Neuronal stem cell (in vitro differentiated cells): ENCODE measurements around the gene PSTPIP1.

ENCODE experiments used
- DNase-seq: peaks from one replicate; pipeline ENCODE4 v3.0.0-alpha.2; 2013; ENCODE audit warnings: low spot score
- H2AFZ ChIP-seq: one replicate; pipeline ENCODE4 v1.6.1; 2013; ENCODE audit warnings: mild to moderate bottlenecking, low read length, inconsistent platforms
- H2AK5ac ChIP-seq: 2 replicates; pipeline ENCODE4 v1.6.1; 2013; ENCODE audit warnings: low read depth, mild to moderate bottlenecking, inconsistent platforms, low read length, moderate library complexity, mixed read lengths
- H2BK120ac ChIP-seq: 2 replicates; pipeline ENCODE4 v1.6.1; 2013; ENCODE audit warnings: low read depth, mild to moderate bottlenecking, inconsistent platforms, low read length, moderate library complexity, mixed read lengths
- H2BK12ac ChIP-seq: one replicate; pipeline ENCODE4 v1.6.1; 2013; ENCODE audit warnings: low read length, inconsistent platforms
- H2BK15ac ChIP-seq: 2 replicates; pipeline ENCODE4 v1.6.1; 2013; ENCODE audit warnings: mild to moderate bottlenecking, low read length, inconsistent platforms, mixed read lengths
- H2BK5ac ChIP-seq: one replicate; pipeline ENCODE4 v1.6.1; 2013; ENCODE audit warnings: inconsistent platforms, mild to moderate bottlenecking, low read length, moderate library complexity
- H3K14ac ChIP-seq: one replicate; pipeline ENCODE4 v1.6.1; 2013; ENCODE audit warnings: low read length, inconsistent platforms
- H3K18ac ChIP-seq: 2 replicates; pipeline ENCODE4 v1.6.1; 2013; ENCODE audit warnings: low read length, inconsistent platforms
- H3K23ac ChIP-seq: 2 replicates; pipeline ENCODE4 v1.6.1; 2013; ENCODE audit warnings: low read depth, mild to moderate bottlenecking, mixed read lengths, low read length, inconsistent platforms; ENCODE audit not compliant: poor library complexity
- H3K27ac ChIP-seq: replicated peaks from 3 replicates; pipeline ENCODE4 v1.5.1; 2013; ENCODE audit warnings: low read length, inconsistent platforms
- H3K27me3 ChIP-seq, 3 experiments: 2 replicates each; pipeline ENCODE4 v1.6.1; 2013; ENCODE audit warnings: low read length in 3 of 3, mild to moderate bottlenecking in 2 of 3, inconsistent platforms in 1 of 3, low read depth in 1 of 3, mixed read lengths in 1 of 3, moderate library complexity in 1 of 3; ENCODE audit not compliant: control insufficient read depth in 3 of 3, insufficient read depth in 3 of 3
- H3K36me3 ChIP-seq, 2 donors: replicated peaks in 1 of 2; 2 replicates each; pipeline ENCODE4 v1.6.1; 2013; ENCODE audit warnings: low read length in 2 of 2; ENCODE audit not compliant: control insufficient read depth in 2 of 2, insufficient read depth in 2 of 2
- H3K4ac ChIP-seq: 2 replicates; pipeline ENCODE4 v1.6.1; 2013; ENCODE audit warnings: inconsistent platforms, mild to moderate bottlenecking, low read length, moderate library complexity
- H3K4me1 ChIP-seq, 2 donors: 1 replicate in 1 of 2; 2 replicates in 1 of 2; pipeline ENCODE4 v1.6.1; 2013; ENCODE audit warnings: low read length in 2 of 2, low read depth in 1 of 2; ENCODE audit not compliant: control insufficient read depth in 2 of 2, insufficient read depth in 1 of 2
- H3K4me2 ChIP-seq: one replicate; pipeline ENCODE4 v1.6.1; 2013; ENCODE audit warnings: mild to moderate bottlenecking, low read length, inconsistent platforms; ENCODE audit not compliant: insufficient read depth, poor library complexity, severe bottlenecking
- H3K4me3 ChIP-seq, 2 donors: 2 replicates each; pipeline ENCODE4 v1.5.1; 2013; ENCODE audit warnings: low read length in 2 of 2, mild to moderate bottlenecking in 2 of 2, inconsistent platforms in 1 of 2, moderate library complexity in 1 of 2
- H3K79me1 ChIP-seq: one replicate; pipeline ENCODE4 v1.6.1; 2013; ENCODE audit warnings: low read depth, mild to moderate bottlenecking, inconsistent platforms, low read length, moderate library complexity
- H3K9ac ChIP-seq: one replicate; pipeline ENCODE4 v1.6.1; 2013; ENCODE audit warnings: mild to moderate bottlenecking, low read depth, low read length, inconsistent platforms; ENCODE audit not compliant: poor library complexity
- H3K9me3 ChIP-seq, 2 donors: replicated peaks in 1 of 2; 2 replicates each; pipeline versions ENCODE3 to v1.6.1; 2013; ENCODE audit warnings: low read length in 2 of 2, mild to moderate bottlenecking in 2 of 2, inconsistent platforms in 1 of 2, low read depth in 1 of 2, mixed read lengths in 1 of 2, moderate library complexity in 1 of 2; ENCODE audit not compliant: control insufficient read depth in 2 of 2, insufficient read depth in 1 of 2
- H4K8ac ChIP-seq: one replicate; pipeline ENCODE4 v1.6.1; 2013; ENCODE audit warnings: low read depth, mild to moderate bottlenecking, inconsistent platforms, low read length, moderate library complexity
- H4K91ac ChIP-seq: one replicate; pipeline ENCODE4 v1.6.1; 2013; ENCODE audit warnings: low read length, low read depth, mild to moderate bottlenecking, inconsistent platforms; ENCODE audit not compliant: poor library complexity
- WGBS, 2 donors: extraction: QIAGEN DNeasy Blood & Tissue Kit; methylation state at CpG; one replicate each; pipeline ENCODE4 v1.1.7; 2013; ENCODE audit warnings: missing lambda C conversion rate in 2 of 2, mixed read lengths in 1 of 2; ENCODE audit not compliant: insufficient read length in 2 of 2, insufficient replicate concordance in 1 of 2; ENCODE audit errors: extremely low coverage in 2 of 2; 5-methylcytosine and 5-hydroxymethylcytosine counted together

PSTPIP1 gene

DNA sequence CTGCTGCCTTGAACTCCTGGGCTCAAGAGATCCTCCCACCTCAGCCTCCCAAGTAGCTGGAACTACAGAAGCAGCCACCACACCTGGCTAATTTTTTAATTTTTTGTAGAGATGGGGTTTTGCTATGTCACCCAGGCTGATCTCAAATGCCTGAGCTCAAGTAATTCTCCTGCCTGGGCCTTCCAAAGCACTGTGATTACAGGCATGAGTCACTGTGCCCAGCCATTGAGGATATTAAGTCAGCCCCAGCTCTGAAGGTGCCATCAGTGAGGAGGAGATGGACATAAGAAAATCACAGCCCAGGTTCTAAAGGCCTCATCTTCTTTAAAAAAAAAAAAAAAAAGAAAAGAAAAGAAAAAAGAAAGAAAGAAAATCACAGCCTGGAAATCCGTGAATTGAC lies 26.6 kb upstream of the PSTPIP1 start:
- Histone ChIP-seq H3K4me1 (peaks cover 0 to 2% of the 10 kb centered on the region in 2 donors), H3K27ac (no peak overlapping the region), H2BK12ac (no peak overlapping the region), H3K4me3 (no peak overlapping the region), H2AK5ac (no peak overlapping the region), H4K8ac (no peak overlapping the region), H3K4me2 (no peak overlapping the region), H2BK120ac (no peak overlapping the region), H3K23ac (no peak overlapping the region), H3K27me3 (peaks cover 0 to 40% (median 0%) of the 10 kb centered on the region in 3 experiments), H3K18ac (no peak overlapping the region), H2BK5ac (no peak overlapping the region), H3K14ac (no peak overlapping the region), H3K4ac (no peak overlapping the region), H3K9me3 (peaks cover 0 to 2% of the 10 kb centered on the region in 2 donors), H4K91ac (no peak overlapping the region), H2AFZ (no peak overlapping the region), H2BK15ac (no peak overlapping the region), H3K36me3 (no peaks in the 10 kb centered on the region), H3K79me1 (no peaks in the 10 kb centered on the region), H3K9ac (no peak overlapping the region)
- WGBS, 2 donors = no CpG with 5 or more reads among the region's 1 CpG
- no peak for DNase-seq

DNA sequence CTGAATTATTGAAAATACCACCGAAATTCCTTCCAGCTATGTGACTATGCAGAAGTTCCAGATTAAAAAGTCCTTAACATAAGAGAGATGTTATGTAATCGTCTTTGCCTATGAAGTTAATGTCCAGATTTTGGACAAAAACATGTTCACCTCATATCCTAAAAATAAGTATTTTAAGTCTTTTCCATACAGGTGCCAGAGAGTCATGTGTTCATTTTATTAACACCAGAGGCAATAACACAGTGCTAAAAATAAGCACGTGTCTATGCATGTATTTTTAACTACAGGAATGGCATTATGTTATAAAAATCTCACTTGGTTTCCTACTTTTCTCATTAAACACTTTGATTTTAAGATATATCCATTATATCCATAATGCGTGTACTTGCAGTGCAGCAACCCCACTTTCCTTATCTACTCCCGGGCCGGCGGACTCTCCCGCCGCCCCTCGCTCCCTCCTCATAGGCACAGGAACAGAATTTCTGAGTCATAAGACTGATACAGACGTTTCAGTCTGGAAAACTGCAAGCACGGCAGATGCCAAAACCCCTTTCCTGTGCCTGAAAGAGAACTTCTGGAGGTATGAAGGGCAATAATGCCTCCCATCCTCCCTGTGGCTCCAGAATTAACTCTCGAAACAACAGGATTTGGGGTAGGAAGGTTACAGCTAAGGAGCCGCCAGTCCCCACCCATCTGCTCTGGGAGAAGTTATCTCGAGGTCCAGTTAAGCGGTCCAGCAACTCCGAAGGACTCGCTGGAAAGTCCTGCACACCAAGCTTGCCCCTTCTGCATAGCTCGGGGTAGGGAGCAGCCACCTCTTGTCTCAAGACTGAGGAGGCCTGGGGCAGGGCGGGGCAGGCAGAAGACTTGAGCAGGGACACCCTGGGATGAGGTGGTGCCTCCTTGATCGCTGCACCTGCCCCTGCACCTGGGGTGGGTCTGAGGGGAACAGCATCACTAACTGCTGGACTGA lies 22.3 kb upstream of the PSTPIP1 start:
- Histone ChIP-seq H3K4me1 (peaks cover 0 to 5% of the 10 kb centered on the region in 2 donors), H3K36me3 (no peaks in the 10 kb centered on the region), H4K8ac (no peak overlapping the region), H2BK12ac (no peak overlapping the region), H3K4ac (no peak overlapping the region), H2BK15ac (no peak overlapping the region), H2BK5ac (no peak overlapping the region), H3K79me1 (no peaks in the 10 kb centered on the region), H3K27ac (no peak overlapping the region), H2AK5ac (peak overlapping the region; percentile 16), H3K23ac (no peak overlapping the region), H2BK120ac (no peak overlapping the region), H3K27me3 (peaks cover 0 to 18% (median 0%) of the 10 kb centered on the region in 3 experiments), H3K18ac (no peak overlapping the region), H3K14ac (no peak overlapping the region), H3K4me3 (no peak overlapping the region), H4K91ac (no peak overlapping the region), H2AFZ (no peak overlapping the region), H3K9ac (no peak overlapping the region), H3K9me3 (no peaks in the 10 kb centered on the region), H3K4me2 (no peak overlapping the region)
- no peak for DNase-seq
- WGBS, 2 donors = no CpG with 5 or more reads among the region's 21 CpGs

DNA sequence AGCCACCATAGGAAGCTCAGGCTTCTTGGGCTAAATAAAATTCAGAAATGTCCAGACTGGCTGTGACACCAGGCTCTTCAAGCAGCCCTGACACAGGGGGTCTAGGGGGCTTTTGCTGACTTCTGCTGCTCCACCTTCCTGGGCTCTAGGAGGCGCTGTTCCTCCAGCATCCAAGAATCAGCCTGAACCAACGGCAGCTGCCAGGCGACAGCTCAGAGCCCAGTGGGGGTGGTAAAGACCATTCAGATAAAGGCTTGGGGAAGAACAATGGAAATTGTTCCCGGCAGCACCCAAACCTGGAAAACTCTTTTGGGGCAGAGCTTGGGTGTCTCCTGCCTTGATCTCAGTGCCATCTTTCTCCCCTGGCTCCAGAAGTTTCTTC lies 21.6 kb upstream of the PSTPIP1 start:
- DNase-seq = peak; percentile 63
- H3K27me3 ChIP-seq = peaks cover 0 to 18% (median 0%) of the 10 kb centered on the region in 3 experiments

DNA sequence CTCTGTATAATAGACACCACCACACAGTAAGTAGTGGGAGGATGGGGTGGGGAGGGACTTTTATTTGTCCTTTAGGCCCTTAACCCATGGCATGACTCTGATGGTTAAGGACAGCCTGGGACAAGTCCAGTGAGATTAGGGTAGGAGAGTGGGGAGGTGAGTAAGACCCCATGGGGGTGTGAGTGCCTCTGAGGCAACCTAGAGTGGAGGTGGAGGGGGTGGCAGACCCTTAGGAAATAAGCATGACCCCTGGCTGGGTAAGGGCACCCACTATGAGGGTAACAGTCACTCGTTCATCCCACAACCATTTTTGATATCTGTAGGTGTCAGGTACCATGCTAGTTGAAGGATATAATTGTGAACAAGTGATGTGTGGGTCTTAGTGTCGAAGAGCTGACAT lies 21.0 kb upstream of the PSTPIP1 start:
- no peak for DNase-seq
- H3K27me3 ChIP-seq = peaks cover 0 to 15% (median 0%) of the 10 kb centered on the region in 3 experiments
- WGBS, 2 donors = no CpG with 5 or more reads among the region's 2 CpGs

More for the DNA sequence above, 21.6 kb upstream of the PSTPIP1 start:
- Histone ChIP-seq H2AK5ac (peak overlapping the region; percentile 16), H3K18ac (no peak overlapping the region), H2BK120ac (no peak overlapping the region), H3K36me3 (no peaks in the 10 kb centered on the region), H2BK5ac (no peak overlapping the region), H3K4me3 (no peak overlapping the region), H3K4ac (no peak overlapping the region), H3K14ac (no peak overlapping the region), H4K91ac (no peak overlapping the region), H3K79me1 (no peaks in the 10 kb centered on the region), H3K4me2 (no peak overlapping the region), H3K23ac (no peak overlapping the region), H2AFZ (peak overlapping the region; percentile 71), H3K4me1 (peaks cover 0 to 5% of the 10 kb centered on the region in 2 donors), H3K9me3 (no peaks in the 10 kb centered on the region), H3K27ac (no peak overlapping the region), H3K9ac (no peak overlapping the region), H2BK12ac (no peak overlapping the region), H4K8ac (no peak overlapping the region), H2BK15ac (no peak overlapping the region)
- no CpG with 5 or more reads among the region's 4 CpGs for WGBS, 2 donors

More for the DNA sequence above, 21.0 kb upstream of the PSTPIP1 start:
- Histone ChIP-seq H3K4me1 (peaks cover 0 to 5% of the 10 kb centered on the region in 2 donors), H3K18ac (no peak overlapping the region), H3K4me2 (no peak overlapping the region), H2BK12ac (no peak overlapping the region), H2BK5ac (no peak overlapping the region), H3K9ac (no peak overlapping the region), H3K4ac (no peak overlapping the region), H4K91ac (no peak overlapping the region), H3K27ac (no peak overlapping the region), H2AK5ac (no peak overlapping the region), H3K79me1 (no peaks in the 10 kb centered on the region), H2BK120ac (no peak overlapping the region), H3K4me3 (no peak overlapping the region), H3K36me3 (no peaks in the 10 kb centered on the region), H3K23ac (no peak overlapping the region), H3K14ac (no peak overlapping the region), H2AFZ (peak overlapping the region; percentile 71), H3K9me3 (peaks cover 0 to 1% of the 10 kb centered on the region in 2 donors), H4K8ac (no peak overlapping the region), H2BK15ac (no peak overlapping the region)
